K562 (cell line): ENCODE data around the gene TSC22D2. TPM values are rescaled to one million over a fixed set of nuclear protein-coding genes. Genes with fewer than 3 reads are reported as not detected.
A peak's percentile ranks its signal among the peaks of the same experiment; 100 is the strongest.

Experiments
- ATAC-seq: fragments of 200-7000 bp; cut with Tn5 transposase; 3 replicates; pipeline ENCODE4 v1.9.1; 2020; ENCODE audit warnings: moderate library complexity
- BruUV-seq: library from RNA; stranded (reverse); fragments of 400-500 nt; replicated peaks from 2 replicates; lab custom pipeline; 2021; lab: Mats Ljungman, UMichigan
- CTCF ChIA-PET: fragments of 300-600 bp; formaldehyde crosslinking; extraction: SDS; loops from one replicate; lab custom pipeline; 2021; ENCODE audit warnings: low intra/inter-chr PET ratio; lab: Yijun Ruan, JAX
- POLR2A ChIA-PET: fragments of 300-600, 350-650 bp; sonication (Branson Sonifier 250); formaldehyde crosslinking; extraction: SDS; loops from one replicate; lab custom pipeline; 2021; ENCODE audit warnings: antibody characterized with exemption, inconsistent platforms; lab: Yijun Ruan, JAX
- DNase-seq, 4 experiments: peaks; one replicate each; pipeline versions ENCODE4 v3.0.0 to v3.0.0-alpha.2; 2011 to 2018; ENCODE audit warnings: low spot score in 3 of 4, mixed read lengths in 3 of 4; ENCODE audit errors: extremely low read depth in 1 of 4
- FAIRE-seq: peaks from 2 replicates; lab custom pipeline; 2011; peaks lifted over from hg19 to GRCh38; lab: Jason Lieb, UNC
- H2AFZ ChIP-seq: 2 replicates; pipeline ENCODE4 v1.6.0; 2011; ENCODE audit warnings: low read depth, low read length, control low read depth, inconsistent platforms
- H3K27ac ChIP-seq: fragments of 200-600 bp; 3 replicates; pipeline ENCODE4 v1.8.0; 2011; ENCODE audit warnings: low read depth, mild to moderate bottlenecking, control low read depth, inconsistent platforms, low read length, moderate library complexity, mixed read lengths; ENCODE audit errors: extremely low read depth
- H3K27me3 ChIP-seq, 2 experiments: fragments of 300-600 bp in 1 of 2; 2 replicates in 1 of 2; 3 replicates in 1 of 2; pipeline versions ENCODE4 v1.6.0 to v1.8.0; 2011; ENCODE audit warnings: inconsistent platforms in 2 of 2, low read length in 2 of 2, mild to moderate bottlenecking in 1 of 2, mixed read lengths in 1 of 2, moderate library complexity in 1 of 2; ENCODE audit not compliant: control insufficient read depth in 2 of 2, insufficient read depth in 2 of 2
- H3K36me3 ChIP-seq: fragments of 300-600 bp; 3 replicates; pipeline ENCODE4 v1.8.0; 2011; ENCODE audit warnings: mild to moderate bottlenecking, low read length, inconsistent platforms; ENCODE audit not compliant: control insufficient read depth, insufficient read depth
- H3K4me1 ChIP-seq, 2 experiments: fragments of 200-600 bp in 1 of 2; replicated peaks in 1 of 2; 2 replicates in 1 of 2; 3 replicates in 1 of 2; pipeline versions ENCODE4 v1.5.1 to v1.8.0; 2011; ENCODE audit warnings: inconsistent platforms in 2 of 2, low read length in 2 of 2, mild to moderate bottlenecking in 1 of 2, mixed read lengths in 1 of 2, moderate library complexity in 1 of 2; ENCODE audit not compliant: control insufficient read depth in 2 of 2, insufficient read depth in 2 of 2
- H3K4me2 ChIP-seq: 2 replicates; pipeline ENCODE4 v1.6.1; 2011; ENCODE audit warnings: low read length, control low read depth, inconsistent platforms, mixed read lengths; ENCODE audit not compliant: insufficient read depth
- H3K4me3 ChIP-seq: fragments of 200-600 bp; sonication (generic), shearing (Covaris generic); 2 replicates; pipeline ENCODE4 v1.5.1; 2016; ENCODE audit warnings: control low read depth, inconsistent platforms
- H3K79me2 ChIP-seq: fragments of 200-600 bp; 3 replicates; pipeline ENCODE4 v1.8.0; 2011; ENCODE audit warnings: low read length, inconsistent platforms; ENCODE audit not compliant: control insufficient read depth, insufficient read depth
- H3K9ac ChIP-seq, 2 experiments: 2 replicates each; pipeline versions ENCODE4 v1.6.0 to v1.6.1; 2011; ENCODE audit warnings: low read depth in 2 of 2, low read length in 2 of 2, control low read depth in 1 of 2, inconsistent platforms in 1 of 2, mild to moderate bottlenecking in 1 of 2, mixed read lengths in 1 of 2; ENCODE audit not compliant: insufficient read depth in 1 of 2
- H3K9me1 ChIP-seq: one replicate; pipeline ENCODE4 v1.6.0; 2011; ENCODE audit warnings: inconsistent platforms, mild to moderate bottlenecking, low read length, moderate library complexity; ENCODE audit not compliant: control insufficient read depth, insufficient read depth
- H3K9me3 ChIP-seq: replicated peaks from 2 replicates; pipeline ENCODE4 v1.5.1; 2011; ENCODE audit warnings: low read depth, low read length, inconsistent platforms; ENCODE audit not compliant: control insufficient read depth, insufficient read depth
- H4K20me1 ChIP-seq: replicated peaks from 2 replicates; pipeline ENCODE4 v1.6.1; 2011; ENCODE audit warnings: low read length, inconsistent platforms, mixed read lengths; ENCODE audit not compliant: control insufficient read depth, insufficient read depth
- COPS2 ChIP-seq: fragments of 450-650 bp; conservative IDR thresholded peaks from 2 replicates; pipeline ENCODE4 v1.6.1; 2016; ENCODE audit warnings: mild to moderate bottlenecking, moderate library complexity
- MYBL2 ChIP-seq, 2 experiments: fragments of 450-650 bp in 1 of 2; sonication (generic) in 1 of 2; formaldehyde crosslinking in 1 of 2; IDR thresholded peaks; 2 replicates each; pipeline versions ENCODE4 v1.6.1 to v1.8.1; 2017 to 2022; ENCODE audit warnings: borderline replicate concordance in 1 of 2, inconsistent platforms in 1 of 2, low read depth in 1 of 2, mild to moderate bottlenecking in 1 of 2, missing genetic modification reagents in 1 of 2, moderate library complexity in 1 of 2
- NFYB ChIP-seq: IDR thresholded peaks from 2 replicates; pipeline ENCODE4 v1.6.1; 2011; ENCODE audit warnings: mild to moderate bottlenecking, moderate library complexity; ENCODE audit not compliant: insufficient read length; ENCODE audit errors: extremely low read depth
- WGBS: fragments of 100-300 bp; shearing (Covaris generic); methylation state at CpG from one replicate; pipeline ENCODE4 v1.1.6; 2016; ENCODE audit warnings: low coverage, mixed read lengths; ENCODE audit not compliant: insufficient coverage; ENCODE audit errors: missing lambda C conversion rate; 5-methylcytosine and 5-hydroxymethylcytosine counted together
- in situ Hi-C: fragments of 300-500 bp; cut with MboI; formaldehyde crosslinking; loops from 4 replicates; pipeline ENCODE4 v1.15.0; 2018; ENCODE audit warnings: inconsistent platforms, mixed read lengths
- intact Hi-C: fragments of 100-400 bp; cut with micrococcal nuclease; formaldehyde crosslinking; loops from 2 replicates; pipeline ENCODE4 v1.14.2; 2022
- polyA plus RNA-seq, 8 experiments: library from polyadenylated mRNA; depleted of rRNA in 4 of 8; stranded (reverse) in 5 of 8; unstranded in 3 of 8; fragments of >200 nt; fragmentation: Nextera tagmentation in 2 of 8; fragmentation: Illumina TruSeq in 1 of 8; extraction: Ambion mirVana in 2 of 8; extraction: Trizol in 1 of 8; gene quantifications; 2 replicates each; pipeline versions ENCODE4 v1.2.1 to v1.2.3, GENCODE V29; 2011 to 2014; ENCODE audit warnings: inconsistent platforms in 1 of 8, missing spikeins in 1 of 8
- total RNA-seq, 7 experiments: library from RNA; depleted of rRNA in 6 of 7; stranded (reverse); fragments of >200 nt in 6 of 7; fragmentation: Illumina TruSeq in 2 of 7; extraction: Trizol in 2 of 7; gene quantifications; 2 replicates each; pipeline versions ENCODE4 v1.2.1 to v1.2.3, GENCODE V29; 2011 to 2021; ENCODE audit warnings: low replicate concordance in 1 of 7
- TF ChIP-seq, protein P1 (sequence below), 3 experiments: IDR thresholded peaks in 2 of 3; conservative IDR thresholded peaks in 1 of 3; 2 replicates each; pipeline ENCODE4 v1.5.1; 2011 to 2012; ENCODE audit warnings: low read length in 3 of 3, mild to moderate bottlenecking in 3 of 3, control low read depth in 2 of 3, improper control_type of control experiment in 1 of 3, inconsistent platforms in 1 of 3, low read depth in 1 of 3, mixed read lengths in 1 of 3, moderate library complexity in 1 of 3; ENCODE audit not compliant: insufficient read depth in 2 of 3
- TF ChIP-seq, protein P2 (sequence below), 2 experiments: fragments of 450-650 bp in 1 of 2; sonication (generic) in 1 of 2; formaldehyde crosslinking; conservative IDR thresholded peaks; 2 replicates each; pipeline versions ENCODE4 v1.4.0 to v1.8.1; 2020 to 2022; ENCODE audit warnings: mild to moderate bottlenecking in 1 of 2, missing genetic modification reagents in 1 of 2

Gene TSC22D2
- total and polyA plus RNA-seq, 9 of the 15 experiments (the other 6 are each of a cell fraction or from before 2014, with no cell fraction given) = 5.5 to 44.0 (median 19.3) TPM

DNA sequence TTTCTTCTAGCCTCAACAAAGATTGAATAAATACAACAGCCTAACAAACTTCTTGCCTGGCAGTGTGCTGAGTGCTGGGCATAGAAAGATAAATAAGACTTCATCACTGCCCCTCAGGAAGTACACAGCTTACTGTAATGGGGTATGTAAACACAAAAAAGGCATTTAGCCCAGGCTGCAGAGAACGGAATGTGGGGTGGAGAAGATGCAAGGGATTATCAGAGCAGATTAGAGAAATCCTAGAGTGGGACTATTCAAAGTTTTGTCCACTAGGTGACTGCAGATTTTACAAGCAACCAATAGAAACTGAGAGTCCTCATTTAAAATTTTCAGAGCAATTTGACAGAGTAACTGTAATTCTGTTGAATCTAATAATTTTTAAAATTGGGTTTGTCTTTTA lies 35.4 kb upstream of the TSC22D2 start:
- no peaks in the 10 kb centered on the region for H4K20me1 ChIP-seq
- no peak for FAIRE-seq
- 23% methylated on average over 1 of the region's 1 CpG for WGBS

More for the DNA sequence above, 35.4 kb upstream of the TSC22D2 start:
- Histone ChIP-seq H3K4me1 (peaks cover 0 to 19% of the 10 kb centered on the region in 2 experiments; a peak in 3 of 5 replicates), H3K9ac (no peak overlapping the region), H2AFZ (no peak overlapping the region), H3K4me2 (no peak overlapping the region), H3K9me3 (no peaks in the 10 kb centered on the region), H3K79me2 (no peaks in the 10 kb centered on the region), H3K36me3 (no peaks in the 10 kb centered on the region), H3K4me3 (no peak overlapping the region), H3K27ac (no peak overlapping the region), H3K27me3 (no peaks in the 10 kb centered on the region), H3K9me1 (no peaks in the 10 kb centered on the region)
- POLR2A ChIA-PET = no interaction called here
- ATAC-seq = peak; percentile 44; the same call in 2 of the 3 replicates
- TF ChIP-seq COPS2 (no peak), NFYB (peak; percentile 30), MYBL2 (IDR thresholded peaks at IDR 0.05; ENCODE audit: low read depth) (peak; percentile 64), MYBL2 (CRISPR knock-in tag; IDR thresholded peaks at IDR 0.05; ENCODE audit: borderline replicate concordance) (no peak)
- TF ChIP-seq, protein P1, sequence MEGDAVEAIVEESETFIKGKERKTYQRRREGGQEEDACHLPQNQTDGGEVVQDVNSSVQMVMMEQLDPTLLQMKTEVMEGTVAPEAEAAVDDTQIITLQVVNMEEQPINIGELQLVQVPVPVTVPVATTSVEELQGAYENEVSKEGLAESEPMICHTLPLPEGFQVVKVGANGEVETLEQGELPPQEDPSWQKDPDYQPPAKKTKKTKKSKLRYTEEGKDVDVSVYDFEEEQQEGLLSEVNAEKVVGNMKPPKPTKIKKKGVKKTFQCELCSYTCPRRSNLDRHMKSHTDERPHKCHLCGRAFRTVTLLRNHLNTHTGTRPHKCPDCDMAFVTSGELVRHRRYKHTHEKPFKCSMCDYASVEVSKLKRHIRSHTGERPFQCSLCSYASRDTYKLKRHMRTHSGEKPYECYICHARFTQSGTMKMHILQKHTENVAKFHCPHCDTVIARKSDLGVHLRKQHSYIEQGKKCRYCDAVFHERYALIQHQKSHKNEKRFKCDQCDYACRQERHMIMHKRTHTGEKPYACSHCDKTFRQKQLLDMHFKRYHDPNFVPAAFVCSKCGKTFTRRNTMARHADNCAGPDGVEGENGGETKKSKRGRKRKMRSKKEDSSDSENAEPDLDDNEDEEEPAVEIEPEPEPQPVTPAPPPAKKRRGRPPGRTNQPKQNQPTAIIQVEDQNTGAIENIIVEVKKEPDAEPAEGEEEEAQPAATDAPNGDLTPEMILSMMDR (IDR thresholded peaks at IDR 0.05 in 2 of 3, conservative IDR thresholded peaks at IDR 0.05 in 1 of 3; ENCODE audit: insufficient read depth in 2 of 3, low read depth in 1 of 3, low read length in 3 of 3) = 0 out of 6 replicates have a peak, but pooled peaks of 1 of the 3 experiments have one; percentile 17
- TF ChIP-seq, protein P2, sequence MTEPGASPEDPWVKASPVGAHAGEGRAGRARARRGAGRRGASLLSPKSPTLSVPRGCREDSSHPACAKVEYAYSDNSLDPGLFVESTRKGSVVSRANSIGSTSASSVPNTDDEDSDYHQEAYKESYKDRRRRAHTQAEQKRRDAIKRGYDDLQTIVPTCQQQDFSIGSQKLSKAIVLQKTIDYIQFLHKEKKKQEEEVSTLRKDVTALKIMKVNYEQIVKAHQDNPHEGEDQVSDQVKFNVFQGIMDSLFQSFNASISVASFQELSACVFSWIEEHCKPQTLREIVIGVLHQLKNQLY (CRISPR knock-in tag; conservative IDR thresholded peaks at IDR 0.05) = no peak
- peak in 2 of 4 experiments; percentile 16 to 25 for DNase-seq
- in situ Hi-C loops (no loop called here), intact Hi-C loops (loop anchor here (5.0 kb wide), 2 partner anchors 35 to 125 kb away; partner anchors contain the start of gene TSC22D2)
- BruUV-seq = no TSS peak
- CTCF ChIA-PET = no interaction called here
